ENCODE measurements around the gene PDIA2. TPM values are rescaled to one million over a fixed set of nuclear protein-coding genes. Genes with fewer than 3 reads are reported as not detected.

PDIA2 gene
- total RNA-seq, 2 experiments from 2014 or later = not detected

- DNase-seq (peak in 5 of 14 experiments; percentile 11 to 52 (median 30)), ATAC-seq (ENCODE audit: poor library complexity) (peak; percentile 63)
- H3K9me3 ChIP-seq (ENCODE audit: control insufficient read depth in 1 of 2, insufficient read depth in 1 of 2, low read length in 2 of 2) = no peaks in the 10 kb centered on the region
- Mint-ChIP-seq H3K4me1 (ENCODE audit: low read depth) (peaks cover 7% of the 10 kb centered on the region), H3K4me3 (no peak overlapping the region), H3K27ac (no peak overlapping the region), H3K9me3 (no peaks in the 10 kb centered on the region), H3K36me3 (ENCODE audit: low read depth) (peaks cover 58% of the 10 kb centered on the region), H3K27me3 (no peaks in the 10 kb centered on the region)
- H3K4me3 ChIP-seq (ENCODE audit: low read length) = no peak overlapping the region
- H3K4me1 ChIP-seq (ENCODE audit: insufficient read depth, low read length) = peaks cover 11% of the 10 kb centered on the region
- no peak for TF ChIP-seq CTCF (IDR thresholded peaks at IDR 0.05)
- H3K27me3 ChIP-seq (ENCODE audit: control insufficient read depth in 1 of 2, insufficient read depth in 2 of 2, low read length in 2 of 2) = no peaks in the 10 kb centered on the region
- H3K36me3 ChIP-seq (ENCODE audit: insufficient read depth, low read length) = peaks cover 73% of the 10 kb centered on the region
- no peak overlapping the region for H3K27ac ChIP-seq (ENCODE audit: low read depth in 1 of 2, low read length in 2 of 2)
- CTCF ChIA-PET = no interaction called here
- POLR2A ChIA-PET = no interaction called here
- intact Hi-C loops (cut with DNase I, micrococcal nuclease) = no loop called here
Observed at GRCh38 chr16:309476-309875, 26.5 kb downstream of the PDIA2 start.

- no peak for ATAC-seq (ENCODE audit: poor library complexity)
- no peak overlapping the region for H3K27ac Mint-ChIP-seq
- H3K4me1 Mint-ChIP-seq (ENCODE audit: low read depth) = peaks cover 18% of the 10 kb centered on the region
Observed at GRCh38 chr16:311725-312124, 28.8 kb downstream of the PDIA2 start.

GRCh38 chr16:314351-314750 is 31.4 kb downstream of the PDIA2 start:
- POLR2A ChIA-PET = no interaction called here
- Mint-ChIP-seq H3K9me3 (no peaks in the 10 kb centered on the region), H3K27me3 (no peaks in the 10 kb centered on the region), H3K4me3 (no peak overlapping the region), H3K36me3 (ENCODE audit: low read depth) (peaks cover 50% of the 10 kb centered on the region), H3K4me1 (ENCODE audit: low read depth) (peaks cover 30% of the 10 kb centered on the region), H3K27ac (no peak overlapping the region)
- peaks cover 34% of the 10 kb centered on the region for H3K4me1 ChIP-seq (ENCODE audit: insufficient read depth, low read length)
- no peaks in the 10 kb centered on the region for H3K27me3 ChIP-seq (ENCODE audit: control insufficient read depth in 1 of 2, insufficient read depth in 2 of 2, low read length in 2 of 2)
- no peaks in the 10 kb centered on the region for H3K9me3 ChIP-seq (ENCODE audit: control insufficient read depth in 1 of 2, insufficient read depth in 1 of 2, low read length in 2 of 2)
- peaks cover 63% of the 10 kb centered on the region for H3K36me3 ChIP-seq (ENCODE audit: insufficient read depth, low read length)
- H3K4me3 ChIP-seq (ENCODE audit: low read length) = no peak overlapping the region
- H3K27ac ChIP-seq (ENCODE audit: low read depth in 1 of 2, low read length in 2 of 2) = no peak overlapping the region
- intact Hi-C loops (cut with DNase I, micrococcal nuclease) = loop anchor here in 1 of 2 experiments (5.0 kb wide), 1 partner anchor 38 kb away; the partner anchor contains the start of gene AXIN1
- DNase-seq (no peak), ATAC-seq (ENCODE audit: poor library complexity) (no peak)
- TF ChIP-seq CTCF (IDR thresholded peaks at IDR 0.05) = no peak
- CTCF ChIA-PET = no interaction called here

More at GRCh38 chr16:311725-312124, 28.8 kb downstream of the PDIA2 start:
- Mint-ChIP-seq H3K36me3 (ENCODE audit: low read depth) (peaks cover 58% of the 10 kb centered on the region), H3K4me3 (no peak overlapping the region), H3K27me3 (no peaks in the 10 kb centered on the region), H3K9me3 (no peaks in the 10 kb centered on the region)
- POLR2A ChIA-PET = no interaction called here
- no peak for TF ChIP-seq CTCF (IDR thresholded peaks at IDR 0.05)
- intact Hi-C loops (cut with DNase I, micrococcal nuclease) = loop anchor here in 1 of 2 experiments (5.0 kb wide), 1 partner anchor 41 kb away; the partner anchor contains the start of gene AXIN1
- H3K27me3 ChIP-seq (ENCODE audit: control insufficient read depth in 1 of 2, insufficient read depth in 2 of 2, low read length in 2 of 2) = no peaks in the 10 kb centered on the region
- no peak overlapping the region for H3K4me3 ChIP-seq (ENCODE audit: low read length)
- no peak for DNase-seq
- CTCF ChIA-PET = no interaction called here
- no peak overlapping the region for H3K27ac ChIP-seq (ENCODE audit: low read depth in 1 of 2, low read length in 2 of 2)
- no peaks in the 10 kb centered on the region for H3K9me3 ChIP-seq (ENCODE audit: control insufficient read depth in 1 of 2, insufficient read depth in 1 of 2, low read length in 2 of 2)
- H3K4me1 ChIP-seq (ENCODE audit: insufficient read depth, low read length) = peaks cover 18% of the 10 kb centered on the region
- peaks cover 66% of the 10 kb centered on the region for H3K36me3 ChIP-seq (ENCODE audit: insufficient read depth, low read length)

All from CD4-positive, alpha-beta T cell (primary cell).